KMS-11 (cell line): ENCODE measurements around the gene KMT2B.
A peak's percentile ranks its signal among the peaks of the same experiment; 100 is the strongest.

ENCODE experiments used
- H2AFZ ChIP-seq: fragments of 200-600 bp; sonication (generic); 2 replicates; pipeline ENCODE4 v1.6.1; 2016; ENCODE audit warnings: antibody characterized with exemption, mixed run types, low read depth
- H3K27ac ChIP-seq: fragments of 200-600 bp; sonication (generic); 2 replicates; pipeline ENCODE4 v1.6.1; 2016; ENCODE audit warnings: mild to moderate bottlenecking, mixed run types
- H3K27me3 ChIP-seq: fragments of 200-600 bp; sonication (generic); 2 replicates; pipeline ENCODE4 v1.6.1; 2017; ENCODE audit warnings: mild to moderate bottlenecking, low read depth, mixed run types, moderate library complexity; ENCODE audit not compliant: insufficient read depth
- H3K36me3 ChIP-seq: fragments of 200-600 bp; sonication (generic); 2 replicates; pipeline ENCODE4 v1.6.1; 2017; ENCODE audit warnings: mild to moderate bottlenecking, mixed run types; ENCODE audit not compliant: insufficient read depth
- H3K4me1 ChIP-seq: fragments of 200-600 bp; sonication (generic); 2 replicates; pipeline ENCODE4 v1.6.1; 2016; ENCODE audit warnings: mild to moderate bottlenecking, low read depth, mixed run types; ENCODE audit not compliant: poor library complexity, severe bottlenecking
- H3K4me2 ChIP-seq: fragments of 200-600 bp; sonication (generic); 2 replicates; pipeline ENCODE4 v1.7.0; 2016; ENCODE audit warnings: mild to moderate bottlenecking, mixed run types
- H3K4me3 ChIP-seq: fragments of 200-600 bp; sonication (generic); IDR thresholded peaks from 2 replicates; pipeline ENCODE4 v1.6.1; 2017; ENCODE audit warnings: low read depth, low read length, mixed read lengths; ENCODE audit not compliant: insufficient read depth
- H3K79me2 ChIP-seq: fragments of 200-600 bp; sonication (generic); 2 replicates; pipeline ENCODE4 v1.6.1; 2016; ENCODE audit warnings: low read depth, mixed run types; ENCODE audit not compliant: insufficient read depth
- H3K9ac ChIP-seq: fragments of 200-600 bp; sonication (generic); 2 replicates; pipeline ENCODE4 v1.6.1; 2016; ENCODE audit warnings: mild to moderate bottlenecking, mixed run types
- H4K20me1 ChIP-seq: fragments of 200-600 bp; sonication (generic); 2 replicates; pipeline ENCODE4 v1.6.1; 2016; ENCODE audit warnings: mild to moderate bottlenecking, mixed run types; ENCODE audit not compliant: insufficient read depth
- TF ChIP-seq, protein P1 (sequence below): fragments of 200-600 bp; sonication (generic); conservative IDR thresholded peaks from 2 replicates; pipeline ENCODE4 v1.6.1; 2017; ENCODE audit warnings: low read depth, mild to moderate bottlenecking, antibody characterized with exemption, low read length, moderate library complexity, mixed read lengths

The KMT2B gene

DNA sequence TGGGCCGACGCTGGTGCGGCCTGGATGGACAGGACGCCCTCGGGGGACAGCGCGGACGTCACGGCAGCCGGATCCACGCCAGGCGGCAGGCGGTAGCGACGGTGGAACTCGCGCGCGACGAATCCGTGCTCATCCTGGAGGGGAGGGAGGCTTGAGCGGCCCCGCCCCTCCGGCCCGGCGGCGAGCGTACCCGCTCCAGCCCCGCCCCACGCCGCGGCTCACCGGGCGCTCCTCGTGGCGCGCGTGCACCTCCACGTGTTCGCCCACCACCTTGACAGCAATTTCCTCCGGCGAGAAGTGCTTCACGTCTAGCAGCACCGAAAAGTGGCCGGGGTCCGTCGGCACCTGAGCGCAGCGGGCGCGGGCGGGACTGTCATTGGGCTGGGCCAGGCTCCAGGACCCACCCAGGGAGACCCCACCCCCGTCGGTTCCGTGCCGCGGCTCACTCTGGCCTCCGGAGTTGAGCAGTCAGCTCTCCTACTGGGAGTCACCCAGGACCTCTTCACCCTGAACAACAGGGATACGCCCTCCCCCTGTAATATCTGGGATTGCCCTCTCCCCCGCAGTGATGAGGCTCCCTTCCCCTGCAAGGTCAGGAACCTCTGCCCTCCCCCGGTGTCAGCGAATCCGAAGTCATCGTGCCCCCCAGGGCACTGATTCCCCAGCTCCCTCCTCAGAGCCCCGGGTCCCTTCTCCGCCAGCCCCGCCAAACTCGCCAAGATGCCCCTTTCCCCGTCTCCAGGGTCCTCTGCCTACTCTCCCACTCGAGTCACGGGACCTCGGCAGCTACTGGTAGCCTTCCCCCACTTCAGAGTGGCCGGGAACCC, 38.0 kb downstream of the KMT2B start:
- Histone ChIP-seq H3K27me3 (no peaks in the 10 kb centered on the region), H2AFZ (no peak overlapping the region), H4K20me1 (no peaks in the 10 kb centered on the region), H3K4me2 (no peak overlapping the region), H3K36me3 (no peaks in the 10 kb centered on the region), H3K27ac (no peak overlapping the region), H3K9ac (no peak overlapping the region), H3K4me1 (peaks cover 16% of the 10 kb centered on the region), H3K4me3 (no peak overlapping the region), H3K79me2 (peaks cover 12% of the 10 kb centered on the region; the same call in 1 of the 2 replicates)
- TF ChIP-seq, protein P1, sequence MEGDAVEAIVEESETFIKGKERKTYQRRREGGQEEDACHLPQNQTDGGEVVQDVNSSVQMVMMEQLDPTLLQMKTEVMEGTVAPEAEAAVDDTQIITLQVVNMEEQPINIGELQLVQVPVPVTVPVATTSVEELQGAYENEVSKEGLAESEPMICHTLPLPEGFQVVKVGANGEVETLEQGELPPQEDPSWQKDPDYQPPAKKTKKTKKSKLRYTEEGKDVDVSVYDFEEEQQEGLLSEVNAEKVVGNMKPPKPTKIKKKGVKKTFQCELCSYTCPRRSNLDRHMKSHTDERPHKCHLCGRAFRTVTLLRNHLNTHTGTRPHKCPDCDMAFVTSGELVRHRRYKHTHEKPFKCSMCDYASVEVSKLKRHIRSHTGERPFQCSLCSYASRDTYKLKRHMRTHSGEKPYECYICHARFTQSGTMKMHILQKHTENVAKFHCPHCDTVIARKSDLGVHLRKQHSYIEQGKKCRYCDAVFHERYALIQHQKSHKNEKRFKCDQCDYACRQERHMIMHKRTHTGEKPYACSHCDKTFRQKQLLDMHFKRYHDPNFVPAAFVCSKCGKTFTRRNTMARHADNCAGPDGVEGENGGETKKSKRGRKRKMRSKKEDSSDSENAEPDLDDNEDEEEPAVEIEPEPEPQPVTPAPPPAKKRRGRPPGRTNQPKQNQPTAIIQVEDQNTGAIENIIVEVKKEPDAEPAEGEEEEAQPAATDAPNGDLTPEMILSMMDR, result no peak

DNA sequence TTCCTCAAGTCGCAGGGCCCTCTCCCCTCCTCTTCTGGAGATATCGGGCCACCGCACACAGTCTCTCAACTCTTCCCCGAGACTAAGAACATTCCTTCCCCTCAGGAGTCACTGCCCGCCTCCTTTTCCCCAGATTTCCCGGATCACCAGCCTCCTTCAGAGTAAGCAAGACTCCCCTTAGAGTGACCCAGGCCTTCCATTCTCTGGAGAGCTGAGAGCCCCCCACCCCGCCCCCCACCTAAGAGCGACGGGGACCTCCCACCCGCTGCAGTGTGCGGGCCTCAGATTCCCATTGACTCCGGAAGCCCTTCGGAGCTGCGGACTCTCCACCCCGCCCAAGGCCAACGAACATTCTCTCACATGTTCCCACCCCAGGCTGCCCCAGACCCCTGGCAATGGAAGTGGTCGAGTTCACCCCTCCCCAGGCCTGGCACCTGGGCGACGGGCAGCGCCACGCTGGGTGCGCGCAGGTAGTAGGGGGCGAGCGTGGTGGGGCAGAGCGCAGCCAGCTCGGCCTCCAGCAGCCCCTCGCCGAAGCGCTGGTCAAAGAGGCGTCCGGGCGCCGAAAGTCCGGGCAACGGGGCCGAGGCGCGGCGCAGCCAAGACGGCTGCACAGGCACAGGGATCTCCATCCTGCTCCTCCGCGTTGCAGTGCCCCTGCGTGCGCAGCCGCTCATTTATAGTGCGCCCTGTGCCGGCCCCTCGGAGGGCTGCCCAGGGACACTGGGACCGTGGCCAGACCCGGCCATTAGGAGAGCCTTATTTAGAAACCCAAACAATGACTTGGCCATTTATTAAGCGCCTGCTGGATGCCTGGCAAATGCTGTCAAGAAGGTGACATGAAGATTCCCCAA, 38.8 kb downstream of the KMT2B start, which contains the start of gene HSPB6:
TSS of gene HSPB6 (minus strand) at position 653 of the 854 bp plus-strand sequence. CDS start at position 632, 21 bp downstream.
- peaks cover 12% of the 10 kb centered on the region; the same call in 1 of the 2 replicates for H3K79me2 ChIP-seq
- TF ChIP-seq, protein P1, result no peak
- peak within 1 kb of the TSS; percentile 50 for H3K9ac ChIP-seq
- peak within 1 kb of the TSS; percentile 75 for H3K27ac ChIP-seq
- H3K36me3 ChIP-seq, result no peaks in the 10 kb centered on the region
- H2AFZ ChIP-seq, result peak within 1 kb of the TSS; percentile 94
- no peaks in the 10 kb centered on the region for H4K20me1 ChIP-seq
- H3K4me2 ChIP-seq, result peak within 1 kb of the TSS; percentile 84
- H3K27me3 ChIP-seq, result no peaks in the 10 kb centered on the region
- H3K4me1 ChIP-seq, result peaks cover 16% of the 10 kb centered on the region
- H3K4me3 ChIP-seq, result no peak within 1 kb of the TSS

DNA sequence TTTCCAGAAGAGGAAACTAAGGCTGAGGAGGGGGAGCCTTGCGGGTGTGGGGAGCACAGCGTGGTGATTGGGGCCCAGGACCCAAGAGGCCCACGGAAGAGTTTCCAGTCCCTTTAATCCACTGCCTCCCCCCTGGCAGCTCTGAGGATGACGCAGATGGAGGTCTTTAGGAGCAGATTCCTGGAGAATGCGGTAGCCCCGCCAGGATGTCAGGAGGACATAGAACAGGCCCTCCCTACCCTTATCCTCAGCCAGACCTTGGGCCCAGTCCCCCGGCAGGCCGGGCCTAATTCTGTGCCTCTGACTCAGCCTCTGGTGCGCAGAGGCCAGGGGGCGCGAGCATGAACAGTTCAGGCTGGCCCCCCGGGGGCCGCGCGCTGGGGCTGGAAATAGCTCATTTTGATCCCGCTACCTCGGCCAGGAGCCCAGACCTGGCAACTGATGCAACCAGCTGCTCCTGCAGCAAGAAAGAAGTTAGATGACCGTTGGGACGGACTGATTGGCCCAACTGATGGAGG, 39.5 kb downstream of the KMT2B start:
- Histone ChIP-seq H3K36me3 (no peaks in the 10 kb centered on the region), H3K27ac (peak overlapping the region; percentile 75), H3K4me1 (peaks cover 16% of the 10 kb centered on the region), H4K20me1 (no peaks in the 10 kb centered on the region), H3K4me3 (no peak overlapping the region), H2AFZ (peak overlapping the region; percentile 94), H3K4me2 (peak overlapping the region; percentile 84), H3K27me3 (no peaks in the 10 kb centered on the region), H3K79me2 (peaks cover 12% of the 10 kb centered on the region; the same call in 1 of the 2 replicates), H3K9ac (peak overlapping the region; percentile 50)
- TF ChIP-seq, protein P1, result no peak

DNA sequence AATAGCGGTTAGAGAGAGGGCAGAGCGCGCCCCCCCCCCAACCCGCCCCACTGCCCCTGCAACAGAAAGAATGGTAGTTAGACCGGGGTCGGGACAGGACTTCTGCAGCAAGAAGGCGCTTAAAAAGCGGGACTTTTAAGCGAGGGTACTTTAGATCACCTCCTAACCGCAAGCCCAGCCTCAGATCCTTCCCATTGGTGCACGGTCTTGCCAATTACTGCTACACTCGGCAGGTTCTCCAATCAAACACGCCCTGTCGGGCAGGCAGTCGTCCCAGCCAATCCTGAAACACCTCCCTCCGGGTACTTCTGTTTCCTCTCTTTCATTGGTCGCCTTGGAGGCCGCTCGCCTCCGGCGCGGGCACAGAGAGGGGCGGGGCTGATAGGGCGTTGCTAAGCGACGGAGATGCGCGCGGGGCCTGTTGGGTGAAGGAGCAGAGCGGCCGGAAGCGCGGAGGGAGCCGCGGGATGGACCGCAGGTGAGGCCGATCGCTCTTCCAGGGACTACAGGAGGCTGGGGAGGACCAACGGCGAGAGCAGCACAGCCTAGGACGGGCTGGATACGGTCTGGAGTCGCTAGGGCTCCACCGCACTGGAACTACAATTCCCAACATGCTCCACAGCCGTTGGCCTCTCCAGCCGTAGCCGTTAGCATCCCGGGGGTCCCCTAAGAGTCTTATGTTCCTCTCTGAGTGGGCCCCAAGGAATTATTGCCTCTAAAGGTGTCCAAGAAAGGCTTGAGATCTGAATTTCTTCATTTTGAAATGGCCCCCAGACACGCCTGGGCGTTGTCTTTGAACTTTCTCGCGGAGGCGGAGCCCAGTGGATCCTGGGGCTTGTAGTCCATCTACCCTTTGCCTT, 40.2 kb downstream of the KMT2B start, which contains the start of gene PROSER3:
TSS of gene PROSER3 (plus strand) at position 428 of the 860 bp plus-strand sequence. CDS start at position 468, 40 bp downstream.
- peak within 1 kb of the TSS; percentile 84 for H3K4me2 ChIP-seq

More for the DNA sequence above, 40.2 kb downstream of the KMT2B start, which contains the start of gene PROSER3:
- Histone ChIP-seq H3K9ac (peak within 1 kb of the TSS; percentile 77), H3K27ac (peak within 1 kb of the TSS; percentile 79), H3K36me3 (no peaks in the 10 kb centered on the region), H3K4me1 (peaks cover 16% of the 10 kb centered on the region), H3K4me3 (no peak within 1 kb of the TSS), H3K27me3 (no peaks in the 10 kb centered on the region), H3K79me2 (peaks cover 12% of the 10 kb centered on the region; the same call in 1 of the 2 replicates), H4K20me1 (no peaks in the 10 kb centered on the region), H2AFZ (peak within 1 kb of the TSS; percentile 94)
- TF ChIP-seq, protein P1, result no peak
